GM23248 (cell line): ENCODE data around the gene MTCH2.

Experiments used
- EZH2 ChIP-seq: fragments of 200-600 bp; sonication (generic); IDR thresholded peaks from 2 replicates; pipeline ENCODE4 v1.6.1; 2018; ENCODE audit warnings: antibody characterized with exemption, mild to moderate bottlenecking; ENCODE audit not compliant: insufficient read depth, poor library complexity, severe bottlenecking
- EZH2phosphoT487 ChIP-seq: fragments of 200-600 bp; sonication (generic); IDR thresholded peaks from 2 replicates; pipeline ENCODE4 v1.6.1; 2018; ENCODE audit warnings: antibody characterized with exemption, moderate library complexity, mild to moderate bottlenecking, low read depth; ENCODE audit not compliant: insufficient read depth

DNA sequence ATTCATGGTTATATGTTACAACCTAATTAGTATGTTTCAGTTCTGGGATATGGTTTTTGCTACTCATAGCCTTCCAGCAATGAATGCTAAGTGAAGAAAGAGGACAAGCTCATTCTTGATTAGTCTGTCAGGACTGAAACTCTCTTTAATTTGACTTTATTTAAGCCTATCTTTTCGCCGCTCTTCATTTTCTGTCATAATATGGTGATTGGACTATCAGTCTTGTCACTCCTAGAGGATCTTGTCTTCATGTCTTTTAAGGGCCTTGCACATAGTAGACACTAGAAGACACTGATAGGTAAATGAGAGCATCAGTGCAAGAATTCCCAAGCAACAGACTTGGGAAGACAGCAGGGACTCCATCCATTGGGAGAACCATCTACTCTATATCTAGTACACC, 18.9 kb upstream of the MTCH2 start:
- TF ChIP-seq EZH2: no peak
- TF ChIP-seq EZH2phosphoT487: no peak
